ENCODE measurements around the gene TCERG1.

DNA sequence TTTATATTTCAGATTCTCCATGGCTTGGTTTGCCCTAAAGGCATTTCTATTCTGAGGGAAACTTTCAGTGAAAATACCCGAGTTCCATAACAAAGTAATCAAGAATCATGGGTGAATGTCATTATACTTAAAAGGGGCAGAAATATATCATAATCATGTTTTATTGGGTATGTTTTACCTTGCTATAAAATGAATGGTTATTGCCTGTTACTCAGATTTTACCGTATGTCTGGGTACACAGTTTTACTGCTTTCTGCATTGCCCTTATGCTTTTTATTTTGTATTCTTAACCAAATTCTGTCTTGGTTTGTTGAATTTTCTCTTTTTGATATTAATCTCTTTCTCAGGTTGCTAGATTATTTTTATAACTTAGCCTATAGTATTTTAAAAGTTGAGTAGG, 66.3 kb downstream of the TCERG1 start:
- TF ChIP-seq GATA3 (IDR thresholded peaks at IDR 0.05; ENCODE audit: low read depth, low read length), result no peak
- TF ChIP-seq GATA2 (IDR thresholded peaks at IDR 0.05; ENCODE audit: low read depth, low read length), result no peak
